Naive thymus-derived CD4-positive, alpha-beta T cell (primary cell): ENCODE data around the gene ABHD14A. TPM values are rescaled to one million over a fixed set of nuclear protein-coding genes. Genes with fewer than 3 reads are reported as not detected.

Experiments
- ATAC-seq: fragments of 150-1000 bp; cut with Tn5 transposase; 2 replicates; pipeline ENCODE4 v1.10.0; 2021; ENCODE audit warnings: mild to moderate bottlenecking, moderate library complexity
- CTCF ChIA-PET: fragments of 350-600 bp; sonication (Branson Sonifier 250); formaldehyde crosslinking; loops from one replicate; lab custom pipeline; 2021; ENCODE audit warnings: antibody characterized with exemption; lab: Charles Lee
- POLR2A ChIA-PET: fragments of 350-600 bp; sonication (Branson Sonifier 250); formaldehyde crosslinking; loops from one replicate; lab custom pipeline; 2021; ENCODE audit warnings: antibody characterized with exemption, inconsistent platforms; lab: Charles Lee
- DNase-seq, 9 donors: peaks; one replicate each; pipeline versions ENCODE4 v3.0.0 to v3.0.0-alpha.2; 2020 to 2022; ENCODE audit warnings: mixed read lengths in 1 of 9
- H3K27ac ChIP-seq: one replicate; pipeline ENCODE4 v1.7.0; 2013; ENCODE audit warnings: mild to moderate bottlenecking, low read depth, low read length, moderate library complexity
- H3K27me3 ChIP-seq, 2 donors: one replicate each; pipeline ENCODE4 v1.7.0; 2013; ENCODE audit warnings: low read length in 2 of 2, mild to moderate bottlenecking in 2 of 2, moderate library complexity in 2 of 2; ENCODE audit not compliant: control insufficient read depth in 2 of 2, insufficient read depth in 2 of 2
- H3K36me3 ChIP-seq, 3 experiments: 1 replicate in 2 of 3; 2 replicates in 1 of 3; pipeline ENCODE4 v1.7.0; 2013; ENCODE audit warnings: low read length in 3 of 3, mild to moderate bottlenecking in 3 of 3, moderate library complexity in 1 of 3; ENCODE audit not compliant: insufficient read depth in 3 of 3, control insufficient read depth in 2 of 3
- H3K4me1 ChIP-seq, 2 donors: one replicate each; pipeline ENCODE4 v1.7.0; 2013; ENCODE audit warnings: low read length in 2 of 2, mild to moderate bottlenecking in 2 of 2, moderate library complexity in 1 of 2; ENCODE audit not compliant: control insufficient read depth in 2 of 2, insufficient read depth in 2 of 2
- H3K4me3 ChIP-seq: 2 replicates; pipeline ENCODE4 v1.7.0; 2013; ENCODE audit warnings: mild to moderate bottlenecking, low read length
- H3K9me3 ChIP-seq, 3 experiments: 1 replicate in 2 of 3; 2 replicates in 1 of 3; pipeline ENCODE4 v1.7.0; 2013; ENCODE audit warnings: low read length in 3 of 3; ENCODE audit not compliant: control insufficient read depth in 2 of 3
- H3K27ac Mint-ChIP-seq, 9 donors: one replicate each; pipeline ENCODE4 v1.8.0; 2020 to 2022; ENCODE audit warnings: mixed read lengths in 9 of 9, mild to moderate bottlenecking in 8 of 9, moderate library complexity in 5 of 9, inconsistent platforms in 2 of 9
- H3K27me3 Mint-ChIP-seq, 5 donors: one replicate each; pipeline ENCODE4 v1.8.0; 2021 to 2022; ENCODE audit warnings: mixed read lengths in 5 of 5, mild to moderate bottlenecking in 1 of 5
- H3K36me3 Mint-ChIP-seq, 5 donors: one replicate each; pipeline ENCODE4 v1.8.0; 2020 to 2022; ENCODE audit warnings: mixed read lengths in 5 of 5, mild to moderate bottlenecking in 3 of 5, inconsistent platforms in 1 of 5
- H3K4me1 Mint-ChIP-seq, 7 donors: one replicate each; pipeline ENCODE4 v1.8.0; 2020 to 2022; ENCODE audit warnings: mixed read lengths in 7 of 7, mild to moderate bottlenecking in 3 of 7, inconsistent platforms in 1 of 7
- H3K4me3 Mint-ChIP-seq, 10 donors: one replicate each; pipeline ENCODE4 v1.8.0; 2020 to 2022; ENCODE audit warnings: mild to moderate bottlenecking in 10 of 10, mixed read lengths in 10 of 10, moderate library complexity in 6 of 10, inconsistent platforms in 2 of 10
- H3K9me3 Mint-ChIP-seq, 11 donors: one replicate each; pipeline ENCODE4 v1.8.0; 2020 to 2022; ENCODE audit warnings: mixed read lengths in 11 of 11, mild to moderate bottlenecking in 4 of 11, inconsistent platforms in 1 of 11, moderate library complexity in 1 of 11
- intact Hi-C, 2 donors: fragments of 100-400 bp; cut with micrococcal nuclease; formaldehyde crosslinking; loops; one replicate each; pipeline ENCODE4 v1.15.1; 2023
- polyA plus RNA-seq, 2 donors: library from polyadenylated mRNA; unstranded; fragments of 300-500 nt; fragmentation: Illumina TruSeq; gene quantifications; one replicate each; pipeline ENCODE4 v1.2.3, GENCODE V29; 2021
- total RNA-seq, 6 experiments: library from RNA in 5 of 6; stranded (reverse) in 5 of 6; gene quantifications; 1 replicate in 5 of 6; 2 replicates in 1 of 6; pipeline ENCODE4 v1.2.3 and lab custom pipeline; 2021 to 2026

ABHD14A gene
- total and polyA plus RNA-seq, 7 experiments from 2014 or later, result 9.9 to 96.9 (median 21.6) TPM

DNA sequence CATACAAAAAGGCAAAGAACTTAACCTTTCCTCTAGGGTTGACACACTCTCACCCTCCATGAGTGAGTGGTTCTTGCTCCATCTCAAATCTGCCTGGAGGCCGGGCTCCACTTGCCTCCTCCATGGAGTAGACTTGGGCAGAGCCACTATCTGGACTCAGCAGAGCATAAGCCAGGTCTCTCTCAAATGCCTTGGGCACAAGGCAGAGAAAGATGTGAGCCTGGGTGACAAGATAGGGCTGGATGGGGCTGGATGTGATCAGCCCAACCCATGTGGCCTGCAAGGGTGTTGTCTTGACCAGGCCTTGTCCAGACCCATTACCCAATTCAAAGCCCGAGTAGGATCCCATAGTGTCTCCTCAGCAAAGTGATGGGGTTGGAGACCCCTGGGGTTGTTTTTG is 25.0 kb downstream of the ABHD14A start:
- CTCF ChIA-PET, result interaction anchor here (1.7 to 6.9 kb wide), 3 partner anchors 55 to 145 kb away, joined by 14 to 70 read pairs (median 33); partner anchors contain the start of gene DUSP7
- peaks cover 6 to 24% (median 16%) of the 10 kb centered on the region in 7 donors for H3K4me1 Mint-ChIP-seq
- H3K27ac ChIP-seq, result no peak overlapping the region

DNA sequence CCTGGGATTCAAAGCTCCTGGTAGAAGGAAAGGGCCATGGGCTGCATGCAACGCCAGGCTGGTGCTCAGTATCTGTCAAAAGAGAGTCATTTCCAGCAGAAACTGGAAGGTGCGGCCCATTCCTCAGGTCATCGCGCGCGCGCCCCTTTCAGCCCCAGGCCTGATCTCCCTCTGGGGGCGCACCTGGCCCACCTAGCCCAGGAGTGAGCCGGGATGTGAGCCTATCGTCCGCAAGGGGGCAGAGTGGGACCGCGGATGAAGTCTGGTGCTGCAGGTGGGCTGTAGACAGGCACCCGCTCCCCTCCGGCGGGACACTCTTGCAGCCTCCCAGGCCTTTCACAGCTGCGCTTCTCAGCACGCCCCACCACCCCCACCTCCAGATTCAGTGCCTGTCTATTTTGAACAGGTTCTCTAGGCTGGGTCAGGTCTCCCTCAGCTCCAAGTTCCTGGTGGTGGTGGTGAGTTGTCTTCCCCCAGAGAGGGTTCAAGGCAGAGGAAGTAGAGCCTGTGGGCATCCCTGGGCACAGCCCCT is 26.6 kb downstream of the ABHD14A start:
- ChIA-PET CTCF (interaction anchor here (0.6 to 7.0 kb wide), 24 partner anchors 9 to 445 kb away, joined by 3 to 70 read pairs (median 4); partner anchors contain the start of genes DUSP7 and PARP3), POLR2A (interaction anchor here (0.6 to 1.6 kb wide), 8 partner anchors 35 to 612 kb away, joined by 3 to 7 read pairs (median 3); partner anchors contain the start of gene RRP9)
- Histone ChIP-seq H3K27me3 (no peaks in the 10 kb centered on the region), H3K4me3 (no peak overlapping the region), H3K27ac (no peak overlapping the region), H3K36me3 (no peaks in the 10 kb centered on the region), H3K9me3 (no peaks in the 10 kb centered on the region), H3K4me1 (peaks cover 6 to 22% of the 10 kb centered on the region in 2 donors)
- Mint-ChIP-seq H3K36me3 (no peaks in the 10 kb centered on the region), H3K9me3 (no peaks in the 10 kb centered on the region), H3K27me3 (peaks cover 0 to 16% (median 0%) of the 10 kb centered on the region in 5 donors), H3K4me3 (peak overlapping the region in 2 of 10 donors; percentile 12 to 16), H3K4me1 (peaks cover 6 to 24% (median 16%) of the 10 kb centered on the region in 7 donors), H3K27ac (peak overlapping the region in 3 of 9 donors; percentile 8 to 41 (median 11))
- DNase-seq (peak; percentile 73 to 86 (median 81)), ATAC-seq (peak; percentile 98)
- intact Hi-C loops, result loop anchor here (1.0 to 10.0 kb wide), 8 partner anchors 56 to 446 kb away; partner anchors contain the start of genes PARP3 (in 2 of the 2) and ALAS1 (in 1 of the 2)

More for the DNA sequence above, 25.0 kb downstream of the ABHD14A start:
- Histone ChIP-seq H3K4me1 (peaks cover 12 to 13% of the 10 kb centered on the region in 2 donors), H3K9me3 (no peaks in the 10 kb centered on the region), H3K4me3 (no peak overlapping the region), H3K36me3 (peaks cover 0 to 2% (median under 1%) of the 10 kb centered on the region in 3 experiments), H3K27me3 (no peaks in the 10 kb centered on the region)
- H3K4me3 Mint-ChIP-seq, result no peak overlapping the region
- intact Hi-C loops, result loop anchor here (5.0 to 10.0 kb wide), 6 partner anchors 197 to 1345 kb away; partner anchors contain the start of genes ALAS1 (in 2 of the 2), DCP1A (in 1 of the 2), GLYCTK (in 1 of the 2) and NT5DC2 (in 1 of the 2)
- H3K36me3 Mint-ChIP-seq, result peaks cover 0 to 8% (median 3%) of the 10 kb centered on the region in 5 donors
- ATAC-seq (no peak), DNase-seq (no peak)
- peak overlapping the region in 1 of 9 donors; percentile 31 for H3K27ac Mint-ChIP-seq
- no peaks in the 10 kb centered on the region for H3K9me3 Mint-ChIP-seq
- H3K27me3 Mint-ChIP-seq, result peaks cover 0 to 18% (median 0%) of the 10 kb centered on the region in 5 donors
- POLR2A ChIA-PET, result no interaction called here

DNA sequence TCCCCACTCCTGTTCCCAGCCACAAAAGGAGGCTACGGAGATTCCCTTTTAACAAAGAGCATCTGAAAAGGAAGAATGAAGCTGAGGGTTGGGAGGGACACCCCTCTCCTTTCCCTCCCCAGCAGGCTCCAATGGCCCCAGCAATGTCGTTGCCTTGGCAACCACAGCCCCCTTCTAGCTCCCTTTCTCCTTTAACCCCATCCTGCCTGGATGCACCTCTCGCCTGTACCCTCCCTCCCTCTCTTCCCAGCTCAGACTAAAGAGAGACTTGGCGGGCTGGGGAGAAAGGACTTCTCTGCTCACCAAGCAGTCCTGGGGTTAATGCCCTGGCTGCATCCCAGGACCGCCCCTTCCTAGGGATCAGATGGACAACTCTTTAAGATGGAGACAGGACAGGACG is 27.9 kb downstream of the ABHD14A start:
- POLR2A ChIA-PET, result interaction anchor here (1.6 kb wide), 1 partner anchor 140 kb away, joined by 3 read pairs; no protein-coding TSS in a partner anchor
- peaks cover 6 to 20% (median 14%) of the 10 kb centered on the region in 7 donors for H3K4me1 Mint-ChIP-seq
- CTCF ChIA-PET, result interaction anchor here (1.3 to 7.0 kb wide), 8 partner anchors 12 to 336 kb away, joined by 5 to 70 read pairs (median 11); partner anchors contain the start of gene DUSP7

DNA sequence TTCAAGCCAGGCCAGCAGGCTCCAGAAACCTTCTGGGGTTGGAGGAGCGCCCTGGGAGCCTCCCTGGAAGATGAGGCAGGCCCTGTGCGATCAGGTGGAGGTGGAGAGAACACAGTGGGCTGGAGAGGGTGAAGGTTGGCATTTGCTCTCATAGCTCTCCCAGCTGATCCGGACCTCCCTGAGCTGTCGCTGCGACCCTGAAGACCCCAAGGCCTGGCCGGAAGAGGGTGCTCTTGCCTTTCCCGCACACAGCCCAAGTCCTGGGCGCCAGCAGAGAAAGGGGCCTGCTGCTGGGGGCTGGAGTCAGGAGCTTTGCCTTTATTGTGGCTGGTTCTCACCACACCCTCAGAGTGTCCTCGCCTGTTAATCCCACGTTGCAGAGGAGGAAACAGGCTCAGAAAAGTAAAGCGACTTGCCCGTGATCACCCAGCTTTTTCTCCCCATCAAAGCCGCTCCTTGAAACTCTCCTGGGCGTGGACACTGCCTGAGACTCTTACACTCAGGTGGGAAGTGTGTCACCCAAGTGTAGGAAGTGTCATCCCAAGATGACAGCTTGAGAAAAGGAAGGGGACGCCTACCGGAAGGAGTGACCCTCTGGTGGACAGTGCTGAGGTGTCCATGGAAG is 29.4 kb downstream of the ABHD14A start:
- Histone ChIP-seq H3K9me3 (no peaks in the 10 kb centered on the region), H3K27me3 (no peaks in the 10 kb centered on the region), H3K4me3 (no peak overlapping the region), H3K4me1 (peaks cover 6 to 22% of the 10 kb centered on the region in 2 donors), H3K27ac (no peak overlapping the region), H3K36me3 (no peaks in the 10 kb centered on the region)
- Mint-ChIP-seq H3K4me1 (peaks cover 6 to 20% (median 14%) of the 10 kb centered on the region in 7 donors), H3K4me3 (no peak overlapping the region), H3K9me3 (no peaks in the 10 kb centered on the region), H3K27ac (peak overlapping the region in 2 of 9 donors; percentile 14 to 66), H3K27me3 (peaks cover 0 to 12% (median 0%) of the 10 kb centered on the region in 5 donors), H3K36me3 (no peaks in the 10 kb centered on the region)
- intact Hi-C loops, result loop anchor here (5.0 to 10.0 kb wide), 3 partner anchors 193 to 331 kb away; partner anchors contain the start of gene ALAS1 (in 1 of the 2)
- ChIA-PET POLR2A (interaction anchor here (0.6 to 2.3 kb wide), 4 partner anchors 9 to 139 kb away, joined by 3 to 9 read pairs (median 5); partner anchors contain the start of gene RPL29), CTCF (interaction anchor here (0.6 to 7.0 kb wide), 8 partner anchors 21 to 1923 kb away, joined by 3 to 70 read pairs (median 4); partner anchors contain the start of genes ABHD14B, ACY1 and DUSP7)
- no peak for DNase-seq
- ATAC-seq, result no peak

More for the DNA sequence above, 27.9 kb downstream of the ABHD14A start:
- Mint-ChIP-seq H3K36me3 (no peaks in the 10 kb centered on the region), H3K4me3 (no peak overlapping the region), H3K27me3 (peaks cover 0 to 16% (median 0%) of the 10 kb centered on the region in 5 donors), H3K9me3 (no peaks in the 10 kb centered on the region), H3K27ac (no peak overlapping the region)
- intact Hi-C loops, result loop anchor here (5.0 to 10.0 kb wide), 3 partner anchors 195 to 332 kb away; partner anchors contain the start of gene ALAS1 (in 1 of the 2)
- H3K4me1 ChIP-seq, result peaks cover 6 to 22% of the 10 kb centered on the region in 2 donors
- DNase-seq, result no peak
- H3K36me3 ChIP-seq, result no peaks in the 10 kb centered on the region
- H3K4me3 ChIP-seq, result no peak overlapping the region
- H3K27me3 ChIP-seq, result no peaks in the 10 kb centered on the region
- H3K9me3 ChIP-seq, result no peaks in the 10 kb centered on the region
- ATAC-seq, result no peak
- no peak overlapping the region for H3K27ac ChIP-seq

DNA sequence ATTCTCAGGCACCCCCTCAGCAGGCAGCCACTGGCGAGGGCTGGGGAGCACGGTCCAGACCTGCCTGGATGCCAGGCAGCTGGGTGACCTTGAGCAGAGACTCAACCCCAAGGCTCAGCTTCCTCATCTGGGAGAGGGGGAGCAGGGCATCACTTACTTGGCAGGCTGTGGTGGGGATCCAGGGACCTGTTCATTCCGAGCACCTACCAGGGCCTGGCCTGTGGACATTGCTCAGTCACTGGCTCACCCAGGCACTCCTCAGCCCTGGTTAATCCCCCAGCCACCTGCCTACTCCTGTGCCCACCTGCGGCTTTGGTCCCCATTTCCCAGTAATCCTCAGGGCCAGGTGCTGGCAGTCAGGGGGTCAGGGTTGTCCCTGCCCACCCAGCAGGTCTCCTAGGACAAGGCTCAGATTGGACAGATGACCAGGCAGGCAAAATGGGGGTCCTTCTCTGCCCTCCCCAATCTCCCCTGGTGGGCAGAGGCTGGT is 30.1 kb downstream of the ABHD14A start:
- H3K27ac ChIP-seq, result no peak overlapping the region
- H3K27me3 Mint-ChIP-seq, result peaks cover 0 to 7% (median 0%) of the 10 kb centered on the region in 5 donors
- no peaks in the 10 kb centered on the region for H3K9me3 ChIP-seq
- POLR2A ChIA-PET, result interaction anchor here (0.7 to 2.3 kb wide), 3 partner anchors 10 to 84 kb away, joined by 3 to 9 read pairs (median 7); partner anchors contain the start of gene RPL29
- no peak overlapping the region for H3K4me3 Mint-ChIP-seq
- intact Hi-C loops, result loop anchor here (5.0 to 10.0 kb wide), 3 partner anchors 192 to 330 kb away; partner anchors contain the start of gene ALAS1 (in 1 of the 2)
- ATAC-seq (no peak), DNase-seq (no peak)
- H3K36me3 ChIP-seq, result no peaks in the 10 kb centered on the region
- no peaks in the 10 kb centered on the region for H3K27me3 ChIP-seq
- peaks cover 6 to 22% of the 10 kb centered on the region in 2 donors for H3K4me1 ChIP-seq
- H3K27ac Mint-ChIP-seq, result peak overlapping the region in 1 of 9 donors; percentile 10
- H3K4me1 Mint-ChIP-seq, result peaks cover 8 to 20% (median 14%) of the 10 kb centered on the region in 7 donors
- no peak overlapping the region for H3K4me3 ChIP-seq
- H3K36me3 Mint-ChIP-seq, result no peaks in the 10 kb centered on the region
- CTCF ChIA-PET, result interaction anchor here (0.6 to 7.0 kb wide), 6 partner anchors 22 to 1923 kb away, joined by 3 to 70 read pairs (median 4); partner anchors contain the start of genes ACY1 and DUSP7
- no peaks in the 10 kb centered on the region for H3K9me3 Mint-ChIP-seq
